Lung (tissue), 12 donors: ENCODE measurements around the gene TSPAN13. TPM values are rescaled to one million over a fixed set of nuclear protein-coding genes. Genes with fewer than 3 reads are reported as not detected.

Experiments
- ATAC-seq: fragments of 200-7000 bp; cut with Tn5 transposase; one replicate; pipeline ENCODE4 v1.9.1; 2020; ENCODE audit warnings: moderate number of reproducible peaks; ENCODE audit not compliant: insufficient read depth, low FRiP score
- DNase-seq, 3 donors: peaks; one replicate each; pipeline ENCODE4 v3.0.0-alpha.2; 2013 to 2017
- H3K27ac ChIP-seq, 2 donors: one replicate each; pipeline ENCODE4 v1.5.1; 2013; ENCODE audit warnings: mild to moderate bottlenecking in 2 of 2, moderate library complexity in 2 of 2, control low read depth in 1 of 2, inconsistent platforms in 1 of 2, low read depth in 1 of 2, low read length in 1 of 2
- H3K27me3 ChIP-seq, 3 donors: one replicate each; pipeline ENCODE4 v1.5.1; 2013; ENCODE audit warnings: low read length in 2 of 3; ENCODE audit not compliant: control insufficient read depth in 3 of 3, insufficient read depth in 3 of 3
- H3K36me3 ChIP-seq, 4 donors: one replicate each; pipeline ENCODE4 v1.5.1; 2013; ENCODE audit warnings: low read length in 4 of 4, mild to moderate bottlenecking in 1 of 4, moderate library complexity in 1 of 4; ENCODE audit not compliant: control insufficient read depth in 4 of 4, insufficient read depth in 4 of 4
- H3K4me1 ChIP-seq, 5 donors: one replicate each; pipeline ENCODE4 v1.5.1; 2013; ENCODE audit warnings: low read length in 5 of 5, mild to moderate bottlenecking in 2 of 5, moderate library complexity in 1 of 5; ENCODE audit not compliant: control insufficient read depth in 5 of 5, insufficient read depth in 5 of 5
- H3K4me3 ChIP-seq: one replicate; pipeline ENCODE4 v1.5.1; 2013; ENCODE audit warnings: mild to moderate bottlenecking, control low read depth, moderate library complexity
- H3K9ac ChIP-seq, 2 donors: one replicate each; pipeline ENCODE4 v1.5.1; 2013; ENCODE audit warnings: low read length in 2 of 2, control low read depth in 1 of 2; ENCODE audit not compliant: insufficient read depth in 1 of 2
- H3K9me3 ChIP-seq, 4 donors: one replicate each; pipeline ENCODE4 v1.5.1; 2013; ENCODE audit warnings: low read length in 3 of 4, mild to moderate bottlenecking in 1 of 4, moderate library complexity in 1 of 4; ENCODE audit not compliant: control insufficient read depth in 4 of 4, insufficient read depth in 3 of 4
- WGBS, 2 donors: extraction: QIAGEN DNeasy Blood & Tissue Kit; methylation state at CpG; one replicate each; pipeline ENCODE4 v1.1.7; 2013; 5-methylcytosine and 5-hydroxymethylcytosine counted together
- polyA plus RNA-seq, 2 donors: library from polyadenylated mRNA; stranded (reverse); fragments of 200-250 nt; gene quantifications; one replicate each; pipeline ENCODE4 v1.2.1, GENCODE V29; 2013
- total RNA-seq, 2 donors: library from RNA; depleted of rRNA in 1 of 2; stranded (reverse); fragments of >200 nt in 1 of 2; gene quantifications; one replicate each; pipeline ENCODE4 v1.2.1, GENCODE V29; 2014 to 2021
- TF ChIP-seq, protein P1 (sequence below): IDR thresholded peaks from 2 replicates; pipeline ENCODE4 v1.5.1; 2012; ENCODE audit warnings: mild to moderate bottlenecking; ENCODE audit errors: control extremely low read depth, extremely low read depth
- donor health status: control.
- donor health status: control.
- donor health status: Bipolar disorder and iron deficiency.
- donor health status: healthy.
- donor health status: DM: yes; HTN: yes; CAD: no.

The TSPAN13 gene
- total and polyA plus RNA-seq, 4 donors, result 81.1 to 143 (median 125) TPM

DNA sequence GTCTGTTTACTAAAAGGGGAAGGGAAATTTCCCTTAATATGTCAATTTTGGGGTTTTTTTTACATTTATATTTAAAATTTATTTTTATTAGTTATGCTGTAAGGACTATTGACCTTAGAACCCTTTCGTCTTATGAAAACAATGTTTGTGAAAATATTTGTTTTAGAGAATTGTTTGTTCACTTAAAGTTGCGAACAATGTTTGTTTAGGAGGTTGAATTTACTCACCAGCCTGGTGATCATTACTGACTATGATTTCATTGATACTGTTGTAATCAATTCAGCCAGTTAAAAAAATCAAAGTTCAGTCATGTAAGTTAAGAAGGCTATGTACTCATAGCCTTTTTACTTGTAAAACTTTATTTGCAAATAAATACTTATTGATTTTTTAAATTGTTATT, 27.4 kb upstream of the TSPAN13 start:
- H3K9ac ChIP-seq, result no peak overlapping the region
- TF ChIP-seq, protein P1, sequence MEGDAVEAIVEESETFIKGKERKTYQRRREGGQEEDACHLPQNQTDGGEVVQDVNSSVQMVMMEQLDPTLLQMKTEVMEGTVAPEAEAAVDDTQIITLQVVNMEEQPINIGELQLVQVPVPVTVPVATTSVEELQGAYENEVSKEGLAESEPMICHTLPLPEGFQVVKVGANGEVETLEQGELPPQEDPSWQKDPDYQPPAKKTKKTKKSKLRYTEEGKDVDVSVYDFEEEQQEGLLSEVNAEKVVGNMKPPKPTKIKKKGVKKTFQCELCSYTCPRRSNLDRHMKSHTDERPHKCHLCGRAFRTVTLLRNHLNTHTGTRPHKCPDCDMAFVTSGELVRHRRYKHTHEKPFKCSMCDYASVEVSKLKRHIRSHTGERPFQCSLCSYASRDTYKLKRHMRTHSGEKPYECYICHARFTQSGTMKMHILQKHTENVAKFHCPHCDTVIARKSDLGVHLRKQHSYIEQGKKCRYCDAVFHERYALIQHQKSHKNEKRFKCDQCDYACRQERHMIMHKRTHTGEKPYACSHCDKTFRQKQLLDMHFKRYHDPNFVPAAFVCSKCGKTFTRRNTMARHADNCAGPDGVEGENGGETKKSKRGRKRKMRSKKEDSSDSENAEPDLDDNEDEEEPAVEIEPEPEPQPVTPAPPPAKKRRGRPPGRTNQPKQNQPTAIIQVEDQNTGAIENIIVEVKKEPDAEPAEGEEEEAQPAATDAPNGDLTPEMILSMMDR, result no peak
- no peak for DNase-seq
- no peak overlapping the region for H3K4me3 ChIP-seq
- no peaks in the 10 kb centered on the region for H3K27me3 ChIP-seq
- ATAC-seq, result no peak
- H3K36me3 ChIP-seq, result no peaks in the 10 kb centered on the region
- no peak overlapping the region for H3K27ac ChIP-seq
- no peaks in the 10 kb centered on the region for H3K4me1 ChIP-seq
- 76 to 88% methylated on average over 2 of the region's 2 CpGs for WGBS, 2 donors
- peaks cover 0 to 2% (median 0%) of the 10 kb centered on the region in 4 donors for H3K9me3 ChIP-seq

DNA sequence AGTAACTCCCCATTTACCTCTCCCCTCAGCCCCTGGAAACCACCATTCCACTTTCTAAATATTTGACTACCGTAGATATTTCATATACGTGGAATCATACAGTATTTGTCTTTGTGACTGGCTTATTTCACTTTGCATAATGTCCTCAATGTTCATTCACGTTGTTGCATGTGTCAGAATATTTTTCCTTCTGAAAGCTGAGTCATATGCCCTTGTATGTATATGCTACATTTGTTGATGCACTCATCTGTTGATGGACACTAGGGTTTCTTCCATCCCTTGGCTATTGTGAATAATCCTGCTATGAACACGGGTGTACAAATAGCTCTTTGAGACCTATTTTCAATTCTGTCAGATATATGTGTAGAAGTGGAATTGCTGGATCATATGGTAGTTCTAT, 25.8 kb upstream of the TSPAN13 start:
- TF ChIP-seq, protein P1, result no peak
- H3K9me3 ChIP-seq, result peaks cover 0 to 2% (median 0%) of the 10 kb centered on the region in 4 donors
- ATAC-seq (no peak), DNase-seq (no peak)
- no peaks in the 10 kb centered on the region for H3K27me3 ChIP-seq
- H3K9ac ChIP-seq, result no peak overlapping the region
- 91 to 97% methylated on average over 4 of the region's 4 CpGs for WGBS, 2 donors
- H3K4me1 ChIP-seq, result no peaks in the 10 kb centered on the region
- H3K4me3 ChIP-seq, result no peak overlapping the region
- no peaks in the 10 kb centered on the region for H3K36me3 ChIP-seq
- no peak overlapping the region for H3K27ac ChIP-seq

DNA sequence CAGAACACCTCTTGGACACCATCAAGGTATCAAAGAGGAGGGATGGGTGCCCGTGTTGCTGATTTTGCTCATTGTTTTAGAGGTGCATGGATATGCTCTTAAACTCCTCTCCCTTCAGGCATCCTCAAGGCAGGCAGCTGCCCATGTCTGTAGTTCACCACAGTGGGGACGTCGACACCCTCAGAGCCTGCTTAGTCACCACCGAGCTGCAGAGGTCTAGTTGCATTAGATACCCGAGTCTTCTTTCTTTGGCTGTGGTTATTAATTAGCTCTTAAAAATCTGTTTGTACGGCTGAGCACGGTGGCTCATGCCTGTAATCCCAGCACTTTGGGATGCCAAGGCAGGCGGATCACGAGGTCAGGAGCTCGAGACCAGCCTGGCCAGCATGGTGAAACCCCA, 24.7 kb upstream of the TSPAN13 start:
- H3K4me3 ChIP-seq, result no peak overlapping the region
- WGBS, 2 donors, result 95 to 96% methylated on average over 10 of the region's 10 CpGs
- peaks cover 0 to 2% (median 0%) of the 10 kb centered on the region in 4 donors for H3K9me3 ChIP-seq
- no peak for ATAC-seq
- H3K36me3 ChIP-seq, result no peaks in the 10 kb centered on the region
- H3K27me3 ChIP-seq, result no peaks in the 10 kb centered on the region
- H3K9ac ChIP-seq, result no peak overlapping the region
- no peaks in the 10 kb centered on the region for H3K4me1 ChIP-seq
- H3K27ac ChIP-seq, result no peak overlapping the region
- no peak for DNase-seq
- TF ChIP-seq, protein P1, result no peak

DNA sequence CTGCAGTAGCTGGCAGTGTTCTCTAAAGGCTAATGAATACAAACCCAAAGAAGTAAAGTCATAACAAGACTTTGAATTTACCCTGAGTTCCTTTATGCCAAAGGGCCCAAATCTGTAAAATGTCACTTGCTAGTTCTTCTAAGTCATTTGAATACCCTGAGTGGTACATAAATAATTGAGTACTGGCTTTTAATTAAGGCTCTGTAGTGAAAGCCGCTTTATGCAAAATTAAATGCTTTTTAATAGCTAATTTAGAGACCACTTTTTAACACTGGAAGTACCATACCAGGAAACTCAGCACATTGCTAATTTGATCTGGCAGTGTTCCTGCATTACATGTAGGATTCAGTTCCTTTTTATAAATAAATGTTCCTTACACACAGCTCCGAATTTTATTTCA, 24.0 kb upstream of the TSPAN13 start:
- 83 to 90% methylated on average over 2 of the region's 2 CpGs for WGBS, 2 donors
- H3K27ac ChIP-seq, result no peak overlapping the region
- no peak overlapping the region for H3K4me3 ChIP-seq

More for the DNA sequence above, 24.0 kb upstream of the TSPAN13 start:
- Histone ChIP-seq H3K9ac (no peak overlapping the region), H3K4me1 (no peaks in the 10 kb centered on the region), H3K36me3 (no peaks in the 10 kb centered on the region), H3K27me3 (no peaks in the 10 kb centered on the region), H3K9me3 (peaks cover 0 to 2% (median 0%) of the 10 kb centered on the region in 4 donors)
- TF ChIP-seq, protein P1, result no peak
- ATAC-seq (no peak), DNase-seq (no peak)
